ENCODE results near the gene KIAA0586. TPM values are rescaled to one million over a fixed set of nuclear protein-coding genes. Genes with fewer than 3 reads are reported as not detected.

The KIAA0586 gene
- total and polyA plus RNA-seq, 4 donors: 17.1 to 23.5 (median 20.2) TPM

DNA sequence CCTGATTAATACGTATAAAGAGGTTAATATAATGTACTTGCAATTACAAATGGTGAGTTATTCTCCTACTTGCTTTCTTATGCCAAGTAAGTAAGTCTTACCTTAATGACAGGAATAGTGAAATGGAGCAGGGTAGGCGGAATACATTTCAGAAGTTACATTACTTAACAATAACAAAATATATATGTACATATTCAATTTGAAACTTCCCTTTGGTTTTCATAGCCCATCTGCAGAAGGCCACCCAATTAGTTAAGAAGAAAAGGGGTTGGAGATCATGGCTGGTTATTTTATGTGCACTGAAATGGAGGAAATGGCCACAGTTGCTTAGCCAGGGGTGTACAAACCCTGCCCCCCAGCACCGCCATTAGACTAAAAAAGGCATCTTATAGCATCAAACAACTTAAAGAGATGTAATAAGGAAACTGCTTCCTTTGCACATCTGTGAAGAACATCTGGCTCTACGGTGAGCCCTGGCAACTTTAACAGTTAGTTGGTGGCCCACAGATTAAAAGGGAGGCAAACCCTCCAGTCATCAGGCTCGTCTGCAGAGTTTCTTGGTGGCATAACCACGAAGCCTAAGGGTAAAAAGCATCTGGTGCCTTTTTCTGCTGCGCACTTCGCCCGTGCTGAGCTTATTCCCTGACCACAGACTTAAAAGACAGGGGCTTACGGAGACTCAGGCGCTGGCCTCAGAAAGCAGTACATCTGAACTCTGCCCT, 171.4 kb downstream of the KIAA0586 start:
- no peak overlapping the region for H3K4me3 ChIP-seq (ENCODE audit: low read depth, low read length)
- H3K4me1 ChIP-seq (ENCODE audit: control insufficient read depth, insufficient read depth, low read length): no peaks in the 10 kb centered on the region
- H3K9me3 ChIP-seq (ENCODE audit: control insufficient read depth, insufficient read depth, low read length): no peaks in the 10 kb centered on the region
- H3K36me3 ChIP-seq (ENCODE audit: control insufficient read depth, insufficient read depth, low read length): no peaks in the 10 kb centered on the region
- no peaks in the 10 kb centered on the region for H3K27me3 ChIP-seq (ENCODE audit: control insufficient read depth, insufficient read depth, low read length)
- H3K27ac ChIP-seq (ENCODE audit: low read depth, low read length): no peak overlapping the region
- 83% methylated on average over 6 of the region's 11 CpGs for WGBS (ENCODE audit: insufficient coverage)
- DNase-seq (ENCODE audit: low read depth in 4 of 6, low spot score in 6 of 6): no peak

DNA sequence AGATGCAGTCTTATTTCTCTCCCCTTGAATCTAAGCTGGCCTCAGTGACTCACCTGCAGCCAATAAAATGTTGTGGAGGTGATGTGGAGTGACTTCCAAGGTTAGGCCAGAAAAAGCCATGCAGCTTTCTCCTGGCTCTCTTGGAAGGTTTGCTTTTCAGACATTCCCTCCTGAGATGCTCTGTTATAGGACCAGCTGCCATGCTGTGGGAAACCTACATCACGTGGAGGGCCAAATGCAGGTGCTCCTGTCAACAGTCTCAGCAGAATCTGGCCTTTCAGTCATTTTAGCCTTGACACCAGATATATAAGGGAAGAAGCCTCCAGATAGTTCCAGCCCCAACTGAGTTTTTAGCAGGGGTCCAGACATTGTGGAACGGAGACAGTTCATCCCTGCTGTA, 172.2 kb downstream of the KIAA0586 start:
- H3K36me3 ChIP-seq (ENCODE audit: control insufficient read depth, insufficient read depth, low read length): no peaks in the 10 kb centered on the region
- no CpG with 5 or more reads among the region's 2 CpGs for WGBS (ENCODE audit: insufficient coverage)
- no peaks in the 10 kb centered on the region for H3K27me3 ChIP-seq (ENCODE audit: control insufficient read depth, insufficient read depth, low read length)
- H3K4me3 ChIP-seq (ENCODE audit: low read depth, low read length): no peak overlapping the region
- no peak for DNase-seq (ENCODE audit: low read depth in 4 of 6, low spot score in 6 of 6)
- no peaks in the 10 kb centered on the region for H3K4me1 ChIP-seq (ENCODE audit: control insufficient read depth, insufficient read depth, low read length)
- no peaks in the 10 kb centered on the region for H3K9me3 ChIP-seq (ENCODE audit: control insufficient read depth, insufficient read depth, low read length)
- H3K27ac ChIP-seq (ENCODE audit: low read depth, low read length): no peak overlapping the region

Small RNA genes lying within 50 kb of the gene (small RNA-seq; reads per million reads assigned to genes)
- not detected for gene HSBP1P1 (ENCODE audit: low replicate concordance)
- not detected for gene RF00019 (ENCODE audit: low replicate concordance)

Other genes with a start within 250 kb of the KIAA0586 start
- 100 to 1,000 TPM in 1 of 2 donors, 10 to 100 TPM in 1; 98.0 to 136 TPM for gene ACTR10, start 227.6 kb upstream of the KIAA0586 start, total RNA-seq
- 100 to 1,000 TPM; 137 to 148 TPM for gene ACTR10, start 227.6 kb upstream of the KIAA0586 start, polyA plus RNA-seq (ENCODE audit: insufficient read length in 2 of 2)
- gene PSMA3, start 182.9 kb upstream of the KIAA0586 start, total RNA-seq: 10 to 100 TPM; 59.2 to 63.5 TPM
- 100 to 1,000 TPM; 110 to 133 TPM for gene PSMA3, start 182.9 kb upstream of the KIAA0586 start, polyA plus RNA-seq (ENCODE audit: insufficient read length in 2 of 2)
- gene ARID4A, start 129.2 kb upstream of the KIAA0586 start, total RNA-seq: 10 to 100 TPM; 31.0 to 38.1 TPM
- gene ARID4A, start 129.2 kb upstream of the KIAA0586 start, polyA plus RNA-seq (ENCODE audit: insufficient read length in 2 of 2): 10 to 100 TPM; 25.0 to 31.3 TPM
- not detected for gene TOMM20L, start 31.8 kb upstream of the KIAA0586 start, total RNA-seq
- 1 to 10 TPM in 1 of 2 donors, under 1 TPM in 1; 0.90 to 1.3 TPM for gene TOMM20L, start 31.8 kb upstream of the KIAA0586 start, polyA plus RNA-seq (ENCODE audit: insufficient read length in 2 of 2)
- gene TIMM9, start 188 bp upstream of the KIAA0586 start, total RNA-seq: 10 to 100 TPM; 27.3 to 34.0 TPM
- gene TIMM9, start 188 bp upstream of the KIAA0586 start, polyA plus RNA-seq (ENCODE audit: insufficient read length in 2 of 2): 10 to 100 TPM; 59.1 to 66.6 TPM
- gene DACT1, start 210.2 kb downstream of the KIAA0586 start, total RNA-seq: 10 to 100 TPM; 24.0 to 42.6 TPM
- gene DACT1, start 210.2 kb downstream of the KIAA0586 start, polyA plus RNA-seq (ENCODE audit: insufficient read length in 2 of 2): 10 to 100 TPM; 21.8 to 25.8 TPM